Testis (tissue), 3 donors: Measurements from ENCODE around the gene OLFML1. TPM values are rescaled to one million over a fixed set of nuclear protein-coding genes. Genes with fewer than 3 reads are reported as not detected.

ENCODE experiments used
- DNase-seq: peaks from one replicate; pipeline ENCODE4 v3.0.0-alpha.2; 2019
- H3K27ac ChIP-seq, 2 donors: fragments of 200-600 bp; sonication (generic); one replicate each; pipeline ENCODE4 v1.5.1; 2019
- H3K27me3 ChIP-seq: fragments of 200-600 bp; sonication (generic); one replicate; pipeline ENCODE4 v1.5.1; 2019
- H3K36me3 ChIP-seq: fragments of 200-600 bp; sonication (generic); one replicate; pipeline ENCODE4 v1.5.1; 2017; ENCODE audit warnings: low read depth; ENCODE audit errors: missing control alignments
- H3K4me1 ChIP-seq: fragments of 200-600 bp; sonication (generic); one replicate; pipeline ENCODE4 v1.5.1; 2019
- H3K4me3 ChIP-seq, 2 donors: fragments of 200-600 bp; sonication (generic); one replicate each; pipeline ENCODE4 v1.5.1; 2017 to 2019
- H3K9me3 ChIP-seq: fragments of 200-600 bp; sonication (generic); one replicate; pipeline ENCODE4 v1.5.1; 2017
- POLR2A ChIP-seq: fragments of 450-650 bp; IDR thresholded peaks from one replicate; pipeline ENCODE4 v1.6.1; 2017; ENCODE audit warnings: antibody characterized with exemption, mild to moderate bottlenecking, moderate library complexity
- WGBS, 2 donors: methylation state at CpG; one replicate each; pipeline ENCODE4 v1.1.5; 2018; 5-methylcytosine and 5-hydroxymethylcytosine counted together
- intact Hi-C: fragments of 100-400 bp; cut with DNase I; formaldehyde crosslinking; loops from one replicate; pipeline ENCODE4 v1.15.1; 2023; ENCODE audit warnings: low total_unique reads
- polyA plus RNA-seq: library from polyadenylated mRNA; stranded (reverse); fragments of 350-450 nt; fragmentation: Illumina TruSeq; extraction: RNeasy Lipid Tissue Mini Kit (QIAGEN cat#74804); gene quantifications from one replicate; pipeline ENCODE4 v1.2.3, GENCODE V29; 2014; ENCODE audit warnings: low read depth, low replicate concordance; ENCODE audit not compliant: insufficient read depth
- total RNA-seq, 2 donors: library from RNA; depleted of rRNA; stranded (reverse); fragments of >200 nt; gene quantifications; one replicate each; pipeline ENCODE4 v1.2.3, GENCODE V29; 2016
- TF ChIP-seq, protein P1 (sequence below), 3 experiments: fragments of 450-650 bp in 2 of 3; fragments of 200-600 bp in 1 of 3; sonication (generic) in 1 of 3; IDR thresholded peaks; one replicate each; pipeline ENCODE4 v1.5.1; 2016 to 2019; ENCODE audit warnings: antibody characterized with exemption in 3 of 3, mild to moderate bottlenecking in 2 of 3, moderate library complexity in 1 of 3

Gene OLFML1
- total and polyA plus RNA-seq, 3 donors from 2014 or later: 2.9 to 15.3 (median 3.0) TPM

DNA sequence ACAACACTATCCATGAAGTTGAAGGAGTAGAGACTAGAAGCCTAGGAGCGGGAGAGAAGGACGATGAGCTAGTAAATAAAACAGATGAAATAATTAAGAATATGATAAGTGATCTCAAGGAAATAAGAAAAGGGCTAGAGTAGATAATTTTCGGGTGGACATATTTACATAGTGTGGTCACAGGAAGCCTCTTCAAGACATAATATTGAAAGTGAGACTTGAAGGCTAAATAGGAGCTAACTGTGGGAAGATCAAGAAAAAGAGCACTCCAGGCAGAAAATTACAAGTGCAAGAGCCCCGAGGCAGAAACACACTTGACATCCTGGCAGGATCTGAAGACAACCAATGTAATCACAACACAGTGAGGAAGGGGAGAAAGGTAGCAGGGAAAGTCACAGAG, 16.6 kb downstream of the OLFML1 start:
- intact Hi-C loops: no loop called here
- WGBS, 2 donors: 86 to 93% methylated on average over 4 of the region's 4 CpGs
- DNase-seq: no peak
- no peak overlapping the region for H3K4me3 ChIP-seq
- no peaks in the 10 kb centered on the region for H3K9me3 ChIP-seq
- no peak overlapping the region for H3K27ac ChIP-seq
- no peaks in the 10 kb centered on the region for H3K36me3 ChIP-seq
- H3K4me1 ChIP-seq: no peaks in the 10 kb centered on the region
- TF ChIP-seq POLR2A: no peak
- TF ChIP-seq, protein P1, sequence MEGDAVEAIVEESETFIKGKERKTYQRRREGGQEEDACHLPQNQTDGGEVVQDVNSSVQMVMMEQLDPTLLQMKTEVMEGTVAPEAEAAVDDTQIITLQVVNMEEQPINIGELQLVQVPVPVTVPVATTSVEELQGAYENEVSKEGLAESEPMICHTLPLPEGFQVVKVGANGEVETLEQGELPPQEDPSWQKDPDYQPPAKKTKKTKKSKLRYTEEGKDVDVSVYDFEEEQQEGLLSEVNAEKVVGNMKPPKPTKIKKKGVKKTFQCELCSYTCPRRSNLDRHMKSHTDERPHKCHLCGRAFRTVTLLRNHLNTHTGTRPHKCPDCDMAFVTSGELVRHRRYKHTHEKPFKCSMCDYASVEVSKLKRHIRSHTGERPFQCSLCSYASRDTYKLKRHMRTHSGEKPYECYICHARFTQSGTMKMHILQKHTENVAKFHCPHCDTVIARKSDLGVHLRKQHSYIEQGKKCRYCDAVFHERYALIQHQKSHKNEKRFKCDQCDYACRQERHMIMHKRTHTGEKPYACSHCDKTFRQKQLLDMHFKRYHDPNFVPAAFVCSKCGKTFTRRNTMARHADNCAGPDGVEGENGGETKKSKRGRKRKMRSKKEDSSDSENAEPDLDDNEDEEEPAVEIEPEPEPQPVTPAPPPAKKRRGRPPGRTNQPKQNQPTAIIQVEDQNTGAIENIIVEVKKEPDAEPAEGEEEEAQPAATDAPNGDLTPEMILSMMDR (IDR thresholded peaks at IDR 0.05): no peak
- H3K27me3 ChIP-seq: no peaks in the 10 kb centered on the region

DNA sequence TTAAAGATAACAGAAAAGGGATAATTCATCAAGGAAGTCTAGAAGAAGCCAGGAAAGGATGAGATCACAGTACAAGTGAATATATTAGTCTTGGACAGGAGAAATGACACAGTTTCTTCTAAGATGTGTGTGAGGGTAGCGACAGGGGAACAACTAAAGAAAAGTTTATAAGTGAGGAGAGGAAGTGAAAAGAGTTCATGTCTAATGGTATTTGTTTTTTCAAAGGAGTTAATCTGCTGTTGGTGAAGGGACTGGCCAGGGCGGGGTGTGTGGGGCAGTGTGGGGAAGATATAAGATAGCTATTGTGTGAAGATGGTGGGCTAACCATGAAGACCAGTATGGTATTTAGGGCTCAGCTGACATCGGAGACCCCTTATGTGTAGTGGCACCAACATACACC, 20.9 kb downstream of the OLFML1 start:
- Histone ChIP-seq H3K36me3 (no peaks in the 10 kb centered on the region), H3K4me3 (no peak overlapping the region), H3K9me3 (no peaks in the 10 kb centered on the region), H3K27ac (no peak overlapping the region), H3K27me3 (no peaks in the 10 kb centered on the region), H3K4me1 (peaks cover 5% of the 10 kb centered on the region)
- intact Hi-C loops: no loop called here
- no peak for DNase-seq
- TF ChIP-seq, protein P1 (IDR thresholded peaks at IDR 0.05): no peak
- TF ChIP-seq POLR2A: no peak
- 93 to 100% methylated on average over 3 of the region's 3 CpGs for WGBS, 2 donors

DNA sequence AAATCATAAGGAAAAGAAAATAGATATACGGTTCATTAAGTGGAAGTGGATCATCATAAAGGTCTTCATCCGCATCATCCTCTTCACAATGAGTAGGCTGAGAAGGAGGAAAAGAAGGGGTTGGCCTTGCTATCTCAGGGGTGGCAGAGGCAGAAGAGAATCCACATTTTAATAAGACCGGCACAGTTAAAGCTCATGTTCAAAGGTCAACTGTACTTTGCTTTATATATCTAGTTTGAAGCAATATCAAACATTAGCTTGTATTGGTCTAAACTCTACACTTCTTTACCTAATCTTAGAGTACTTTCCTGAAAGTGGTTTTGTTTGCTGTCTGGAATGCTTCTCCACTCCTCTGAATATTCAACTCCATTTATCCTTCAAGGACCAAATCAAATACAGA, 22.8 kb downstream of the OLFML1 start:
- WGBS, 2 donors: 96 to 98% methylated on average over 3 of the region's 3 CpGs
- DNase-seq: no peak
- TF ChIP-seq, protein P1 (IDR thresholded peaks at IDR 0.05): no peak
- TF ChIP-seq POLR2A: no peak
- H3K4me1 ChIP-seq: peaks cover 24% of the 10 kb centered on the region
- H3K36me3 ChIP-seq: no peaks in the 10 kb centered on the region
- no peaks in the 10 kb centered on the region for H3K9me3 ChIP-seq
- no peaks in the 10 kb centered on the region for H3K27me3 ChIP-seq
- no peak overlapping the region for H3K27ac ChIP-seq
- intact Hi-C loops: no loop called here
- no peak overlapping the region for H3K4me3 ChIP-seq

DNA sequence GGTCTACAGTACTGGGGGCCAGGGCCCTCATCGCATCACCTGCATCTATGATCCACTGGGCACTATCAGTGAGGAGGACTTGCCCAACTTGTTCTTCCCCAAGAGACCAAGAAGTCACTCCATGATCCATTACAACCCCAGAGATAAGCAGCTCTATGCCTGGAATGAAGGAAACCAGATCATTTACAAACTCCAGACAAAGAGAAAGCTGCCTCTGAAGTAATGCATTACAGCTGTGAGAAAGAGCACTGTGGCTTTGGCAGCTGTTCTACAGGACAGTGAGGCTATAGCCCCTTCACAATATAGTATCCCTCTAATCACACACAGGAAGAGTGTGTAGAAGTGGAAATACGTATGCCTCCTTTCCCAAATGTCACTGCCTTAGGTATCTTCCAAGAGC, 24.7 kb downstream of the OLFML1 start:
- TF ChIP-seq, protein P1 (IDR thresholded peaks at IDR 0.05): no peak
- TF ChIP-seq POLR2A: no peak
- Histone ChIP-seq H3K27ac (no peak overlapping the region), H3K4me3 (no peak overlapping the region), H3K9me3 (no peaks in the 10 kb centered on the region), H3K4me1 (peaks cover 31% of the 10 kb centered on the region), H3K27me3 (no peaks in the 10 kb centered on the region), H3K36me3 (no peaks in the 10 kb centered on the region)
- WGBS, 2 donors: 64 to 88% methylated on average over 1 to 2 of the region's 2 CpGs
- no peak for DNase-seq
- intact Hi-C loops: no loop called here

DNA sequence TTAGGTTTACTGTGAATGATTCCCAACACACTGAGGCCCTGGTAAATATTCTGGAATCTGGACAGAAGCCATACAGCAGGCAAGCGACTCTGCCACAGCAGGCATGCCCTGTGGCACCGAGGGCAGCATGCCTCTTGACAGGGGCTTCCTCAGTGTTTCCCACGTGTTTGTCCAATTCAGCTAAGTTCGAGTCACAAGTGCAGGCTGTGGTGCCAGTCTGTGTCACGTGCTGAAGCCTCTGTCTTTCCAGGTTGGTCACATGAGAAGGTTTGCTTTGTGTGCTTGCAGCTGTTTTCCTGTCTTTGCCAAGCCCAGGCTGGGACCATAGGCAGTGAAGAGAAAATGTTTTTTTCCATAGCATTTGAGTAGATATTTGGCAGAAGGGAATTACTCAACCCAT, 26.1 kb downstream of the OLFML1 start:
- peaks cover 31% of the 10 kb centered on the region for H3K4me1 ChIP-seq
- H3K27ac ChIP-seq: peak overlapping the region; percentile 95 to 96
- TF ChIP-seq, protein P1 (IDR thresholded peaks at IDR 0.05): no peak
- TF ChIP-seq POLR2A: no peak
- H3K9me3 ChIP-seq: no peaks in the 10 kb centered on the region
- no peaks in the 10 kb centered on the region for H3K27me3 ChIP-seq
- H3K4me3 ChIP-seq: no peak overlapping the region
- peak; percentile 78 for DNase-seq
- intact Hi-C loops: no loop called here
- 26 to 53% methylated on average over 4 to 5 of the region's 5 CpGs for WGBS, 2 donors
- no peaks in the 10 kb centered on the region for H3K36me3 ChIP-seq
